Stromal cell of bone marrow (primary cell): Measurements from ENCODE around the gene CLK4.

ENCODE experiments used
- DNase-seq: peaks from one replicate; pipeline ENCODE4 v3.0.0-alpha.2; 2012; ENCODE audit warnings: low read depth

The CLK4 gene

DNA sequence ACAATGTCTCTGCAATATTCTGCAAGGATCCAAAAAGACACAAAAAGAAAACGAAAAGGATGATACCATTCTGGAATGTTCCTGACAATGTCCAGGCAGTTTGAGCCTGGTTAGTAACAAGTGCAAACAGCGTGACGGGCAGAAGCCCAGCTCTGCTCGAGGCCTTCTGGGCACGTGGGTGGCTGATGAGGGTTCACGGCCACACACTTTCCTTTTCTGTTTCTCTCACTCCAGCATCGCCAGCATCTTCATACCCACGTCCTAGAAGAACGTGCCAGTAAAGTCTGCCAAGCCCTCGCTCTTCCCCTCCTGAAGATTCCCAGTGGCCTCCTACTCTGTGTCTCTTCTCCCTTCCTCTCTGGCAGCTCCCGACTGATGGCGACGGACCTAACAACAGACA lies 73.3 kb downstream of the CLK4 start:
- no peak for DNase-seq
